CD4-positive, alpha-beta T cell treated with Interferon alpha-2 for 1 hour (primary cell): Measurements from ENCODE around the gene PAPPA2.
"Not testable (repeated sequence)": the region's sequence is repeated elsewhere in the genome, so short reads cannot be mapped to it uniquely, and the experiment has no call there.

Experiments used
- DNase-seq, 2 donors: peaks; one replicate each; pipeline ENCODE4 v3.0.0-alpha.2; 2020 to 2022

PAPPA2 gene

DNA sequence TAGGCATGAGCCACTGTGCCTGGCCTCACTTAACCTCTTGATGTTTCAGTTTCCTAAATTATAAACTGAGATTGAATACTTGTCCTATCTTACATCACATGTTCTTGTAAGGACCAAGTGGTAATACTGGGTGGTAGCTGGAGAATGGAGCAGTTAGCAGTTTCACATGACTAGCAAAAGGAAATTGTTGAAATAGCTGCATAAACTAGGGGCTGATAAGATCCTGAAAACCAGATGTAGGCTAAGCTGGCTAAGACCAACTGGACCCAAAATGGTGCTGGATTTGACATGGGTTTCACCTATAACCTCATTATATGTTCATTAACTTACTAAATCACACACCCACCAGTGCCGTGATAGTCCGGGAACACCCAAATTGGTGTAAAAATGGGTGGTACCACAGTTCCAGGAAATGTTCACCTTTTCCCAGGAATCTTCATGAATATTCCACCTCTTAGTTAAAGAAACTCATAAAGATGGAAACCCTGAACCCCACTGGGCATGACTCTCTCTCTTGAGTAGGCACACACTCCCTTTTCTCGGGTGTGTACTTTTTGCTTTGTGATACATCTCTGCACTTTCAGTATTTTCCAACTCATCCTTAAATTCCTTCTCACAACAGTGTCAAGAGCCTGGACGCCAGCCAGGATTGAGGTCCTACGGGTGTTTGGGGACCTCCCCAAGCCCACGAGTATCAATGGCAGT, at the start of gene PAPPA2:
Gene PAPPA2, plus strand, starts transcription at position 502 of the 705 bp plus-strand sequence. CDS start 93,148 bp downstream, outside the sequence.
- no peak for DNase-seq

GRCh38 chr1:176416777-176417176, 46.2 kb upstream of the PAPPA2 start:
- DNase-seq: no peak

GRCh38 chr1:176419608-176420007, 43.4 kb upstream of the PAPPA2 start:
- DNase-seq: not testable (repeated sequence)

GRCh38 chr1:176434234-176434633, 28.7 kb upstream of the PAPPA2 start:
- no peak for DNase-seq

- no peak for DNase-seq
These were observed 26.7 kb upstream of the PAPPA2 start for GRCh38 chr1:176436251-176436650.

DNA sequence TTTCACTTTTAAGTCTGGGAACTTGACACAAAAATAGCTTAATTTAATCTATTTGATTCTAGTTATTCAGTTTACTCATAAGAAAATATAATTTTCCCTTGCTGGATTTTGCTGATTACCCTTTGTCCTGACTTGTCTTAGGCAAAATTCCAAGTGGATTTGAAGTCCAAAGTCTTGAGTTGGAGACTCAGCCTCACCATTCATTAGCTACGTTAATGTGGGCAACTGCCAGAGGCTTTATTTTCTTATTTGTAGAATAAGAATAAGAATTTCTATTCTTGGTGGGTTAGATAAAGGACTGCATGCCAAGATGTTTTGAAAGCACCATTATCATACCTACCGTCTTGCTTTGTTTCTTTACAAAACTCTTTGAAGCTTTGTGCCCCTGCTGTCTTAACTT, 22.8 kb upstream of the PAPPA2 start:
- no peak for DNase-seq

- no peak for DNase-seq
These were observed 18.7 kb upstream of the PAPPA2 start for GRCh38 chr1:176444286-176444685.

GRCh38 chr1:176445402-176445801, 17.6 kb upstream of the PAPPA2 start:
- no peak for DNase-seq

- no peak for DNase-seq
These were observed 14.6 kb upstream of the PAPPA2 start for GRCh38 chr1:176448340-176448739.

GRCh38 chr1:176450526-176450925, 12.4 kb upstream of the PAPPA2 start:
- DNase-seq: no peak

GRCh38 chr1:176451741-176452140, 11.2 kb upstream of the PAPPA2 start:
- not testable (repeated sequence) for DNase-seq

- DNase-seq: no peak
These were observed 6.2 kb upstream of the PAPPA2 start for GRCh38 chr1:176456795-176457194.

- DNase-seq: no peak
These were observed 2.2 kb upstream of the PAPPA2 start for GRCh38 chr1:176460544-176461336.

- DNase-seq: no peak
These were observed 1.4 kb upstream of the PAPPA2 start for GRCh38 chr1:176461576-176461975.

GRCh38 chr1:176466514-176466913, 3.5 kb downstream of the PAPPA2 start:
- DNase-seq: no peak

- DNase-seq: no peak
These were observed 6.6 kb downstream of the PAPPA2 start for GRCh38 chr1:176469450-176470010.

GRCh38 chr1:176471338-176472121, 8.6 kb downstream of the PAPPA2 start:
- DNase-seq: no peak

GRCh38 chr1:176479971-176480370, 17.0 kb downstream of the PAPPA2 start:
- DNase-seq: no peak

DNA sequence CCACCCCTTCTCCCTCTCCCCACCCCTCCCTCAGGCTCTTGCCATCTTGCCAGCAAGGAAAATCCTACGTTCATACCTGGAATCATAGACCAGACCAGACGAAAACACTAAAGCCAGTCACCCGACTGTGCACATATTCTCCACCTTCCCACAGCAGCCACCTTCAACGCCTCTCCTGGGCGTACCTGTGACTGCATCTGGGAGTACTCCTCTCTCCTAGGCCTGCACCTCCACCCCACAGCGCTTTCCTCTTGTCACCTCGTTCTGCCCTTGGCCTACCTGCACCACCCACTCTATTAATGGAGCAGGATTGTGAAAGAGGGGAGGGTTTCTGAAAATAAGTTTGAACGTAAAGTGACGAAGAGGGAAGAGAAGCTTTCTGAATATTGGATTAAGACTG, 17.8 kb downstream of the PAPPA2 start:
- DNase-seq: no peak

DNA sequence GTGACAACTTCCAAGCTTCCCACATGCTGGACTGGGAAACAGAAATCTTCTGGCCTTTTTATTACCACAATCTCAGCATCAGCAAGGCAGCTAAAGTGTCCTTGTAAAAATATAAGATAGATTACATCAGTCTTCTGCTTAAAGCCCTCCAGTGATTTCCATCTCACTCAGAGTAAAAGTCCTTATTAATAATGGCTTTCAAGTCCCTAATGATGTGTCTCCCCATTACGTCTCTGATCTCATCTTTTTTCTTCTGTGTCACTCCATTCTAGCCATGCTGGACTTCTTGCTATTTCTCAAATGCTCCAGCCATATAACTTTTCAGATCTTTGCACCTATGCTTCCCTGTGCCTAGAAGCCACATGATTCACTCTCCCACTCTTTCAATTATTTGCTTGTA, 22.1 kb downstream of the PAPPA2 start:
- no peak for DNase-seq

DNA sequence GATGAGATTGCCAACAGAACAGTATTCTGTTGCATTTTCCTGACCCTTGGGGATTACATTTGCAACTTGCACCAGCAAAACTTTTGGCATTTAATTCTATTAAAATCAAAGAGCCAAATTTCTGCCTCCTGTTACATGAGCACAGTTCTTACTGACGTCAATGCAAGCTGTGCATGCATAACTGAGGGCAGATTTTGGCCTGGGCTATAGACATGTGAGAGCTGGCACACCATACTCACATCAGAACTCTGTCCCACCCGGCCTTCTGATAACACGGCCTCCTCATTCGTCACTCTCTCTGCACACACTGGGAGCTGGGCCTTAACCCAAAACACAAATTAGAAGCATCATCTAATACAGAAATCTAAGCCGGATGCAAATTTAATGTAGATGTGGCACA, 31.5 kb downstream of the PAPPA2 start:
- DNase-seq: no peak

DNA sequence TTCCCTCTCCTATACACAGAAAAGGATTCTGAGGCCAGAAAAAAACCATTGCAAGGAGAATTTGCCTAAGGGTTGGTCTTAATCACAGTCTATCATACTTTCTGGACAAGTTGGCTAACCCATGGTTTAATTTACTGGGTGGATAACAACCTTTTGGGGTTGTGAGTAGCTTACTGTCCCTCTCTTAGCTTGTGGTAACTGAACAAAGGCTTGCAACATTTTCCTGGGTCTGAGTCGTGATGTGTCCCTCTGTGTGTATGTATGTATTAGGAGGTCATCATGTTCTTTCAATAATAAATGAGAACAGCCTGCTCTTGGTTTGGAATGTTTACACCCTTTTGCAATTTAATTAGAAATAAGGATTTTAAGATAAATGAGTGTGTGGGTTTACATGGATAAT, 36.7 kb downstream of the PAPPA2 start:
- no peak for DNase-seq

DNA sequence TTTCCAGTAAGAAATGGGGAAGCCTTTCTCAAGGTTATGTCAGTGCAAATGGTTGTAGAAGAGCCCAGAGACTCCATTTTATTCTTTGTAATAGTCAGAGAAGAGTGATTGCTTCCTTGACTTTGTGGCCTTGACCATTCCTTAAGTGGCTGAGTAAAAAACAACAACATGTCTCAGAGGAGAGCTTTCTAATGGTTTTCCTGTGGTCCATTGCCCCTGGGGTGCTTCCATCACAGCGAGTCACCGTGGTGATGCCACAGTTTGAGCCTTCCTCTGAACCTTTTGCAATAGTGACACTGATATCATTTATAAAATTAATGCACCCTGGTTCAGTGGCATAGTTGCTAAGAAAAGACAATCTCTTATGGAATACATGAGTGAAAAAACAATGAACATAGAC, 38.6 kb downstream of the PAPPA2 start:
- no peak for DNase-seq
